IMR-90 (cell line): ENCODE results near the gene ARL5C.

Experiments
- BHLHE40 ChIP-seq: fragments of 150-350 bp; IDR thresholded peaks from 2 replicates; pipeline ENCODE4 v1.6.1; 2016; ENCODE audit warnings: mild to moderate bottlenecking, low read depth, low read length
- CEBPB ChIP-seq: IDR thresholded peaks from 2 replicates; pipeline ENCODE4 v1.6.1; 2012; ENCODE audit warnings: low read depth, low read length, improper control_type of control experiment
- CTCF ChIP-seq: conservative IDR thresholded peaks from 2 replicates; pipeline ENCODE4 v1.5.1; 2012; ENCODE audit warnings: mild to moderate bottlenecking, low read depth, low read length, improper control_type of control experiment
- MAZ ChIP-seq: IDR thresholded peaks from 2 replicates; pipeline ENCODE4 v1.6.1; 2012; ENCODE audit warnings: low read depth, mild to moderate bottlenecking, low read length, improper control_type of control experiment, moderate library complexity, borderline replicate concordance
- POLR2A ChIP-seq: IDR thresholded peaks from 2 replicates; pipeline ENCODE4 v1.6.1; 2012; ENCODE audit warnings: mild to moderate bottlenecking, low read depth, low read length

DNA sequence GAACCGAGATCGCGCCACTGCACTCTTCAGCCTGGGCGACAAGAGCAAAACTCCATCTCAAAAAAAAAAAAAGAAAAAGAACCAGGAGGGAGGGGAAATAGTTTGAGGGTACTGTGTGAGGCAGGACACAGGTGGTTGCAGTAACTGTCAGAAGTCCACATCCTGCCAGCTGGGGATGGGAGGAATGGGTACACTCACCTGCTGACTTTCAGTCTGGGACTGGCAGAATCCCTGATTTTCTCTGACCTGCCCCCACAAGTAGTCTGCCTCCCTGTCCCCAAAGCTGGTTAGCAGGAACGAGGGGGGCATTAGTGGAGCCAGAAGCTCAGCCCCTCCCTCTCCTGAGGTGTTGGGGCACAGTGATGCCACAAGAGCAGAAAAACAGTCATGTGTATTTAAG, 7.1 kb upstream of the ARL5C start:
- TF ChIP-seq CTCF, result no peak
- TF ChIP-seq POLR2A, result no peak
- no peak for TF ChIP-seq MAZ
- TF ChIP-seq CEBPB, result no peak
- no peak for TF ChIP-seq BHLHE40
